ENCODE measurements around the gene BSG.

DNA sequence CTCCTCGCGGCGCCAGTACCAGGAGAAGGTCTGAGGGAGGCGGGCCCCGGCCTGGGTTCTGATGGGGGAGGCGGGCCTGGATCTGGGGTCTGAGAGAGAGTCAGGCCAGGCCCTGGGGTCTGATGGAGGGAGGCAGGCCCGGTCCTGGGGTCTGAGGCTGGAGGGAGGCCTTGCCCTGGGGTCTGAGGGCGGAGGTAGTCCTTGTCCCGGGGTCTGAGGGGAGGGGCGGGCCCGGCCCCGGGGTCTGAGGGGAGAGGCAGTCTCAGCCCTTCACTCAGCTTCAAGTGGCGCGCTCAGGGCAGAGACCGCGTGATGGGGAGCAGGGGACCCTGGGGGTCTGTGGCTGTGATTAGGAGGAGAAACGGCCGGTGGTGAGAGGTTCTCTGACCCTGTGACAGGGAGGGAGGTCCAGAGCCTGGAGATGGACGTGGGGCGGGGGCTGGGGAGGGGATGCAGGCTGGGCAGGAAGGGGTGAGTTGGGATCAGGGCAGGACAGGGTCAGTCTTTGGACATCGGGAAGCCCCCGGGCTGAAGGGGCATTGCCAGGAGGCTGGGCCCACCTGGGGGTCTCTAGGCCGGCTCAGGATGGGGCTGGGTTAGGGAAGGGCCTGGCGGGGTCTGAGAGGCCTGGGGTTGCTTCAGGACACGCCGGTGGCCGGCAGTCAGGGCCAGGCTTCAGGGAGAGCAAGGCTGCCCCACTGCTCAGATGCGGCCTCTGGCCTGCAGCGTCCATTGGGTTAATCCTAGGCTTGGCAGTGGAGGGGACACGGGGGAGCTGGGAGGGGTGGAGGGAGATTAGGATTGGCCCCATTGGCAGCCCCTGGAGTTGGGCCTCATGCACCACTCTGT, 36.0 kb downstream of the BSG start:
- TF ChIP-seq, protein P1, sequence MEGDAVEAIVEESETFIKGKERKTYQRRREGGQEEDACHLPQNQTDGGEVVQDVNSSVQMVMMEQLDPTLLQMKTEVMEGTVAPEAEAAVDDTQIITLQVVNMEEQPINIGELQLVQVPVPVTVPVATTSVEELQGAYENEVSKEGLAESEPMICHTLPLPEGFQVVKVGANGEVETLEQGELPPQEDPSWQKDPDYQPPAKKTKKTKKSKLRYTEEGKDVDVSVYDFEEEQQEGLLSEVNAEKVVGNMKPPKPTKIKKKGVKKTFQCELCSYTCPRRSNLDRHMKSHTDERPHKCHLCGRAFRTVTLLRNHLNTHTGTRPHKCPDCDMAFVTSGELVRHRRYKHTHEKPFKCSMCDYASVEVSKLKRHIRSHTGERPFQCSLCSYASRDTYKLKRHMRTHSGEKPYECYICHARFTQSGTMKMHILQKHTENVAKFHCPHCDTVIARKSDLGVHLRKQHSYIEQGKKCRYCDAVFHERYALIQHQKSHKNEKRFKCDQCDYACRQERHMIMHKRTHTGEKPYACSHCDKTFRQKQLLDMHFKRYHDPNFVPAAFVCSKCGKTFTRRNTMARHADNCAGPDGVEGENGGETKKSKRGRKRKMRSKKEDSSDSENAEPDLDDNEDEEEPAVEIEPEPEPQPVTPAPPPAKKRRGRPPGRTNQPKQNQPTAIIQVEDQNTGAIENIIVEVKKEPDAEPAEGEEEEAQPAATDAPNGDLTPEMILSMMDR (IDR thresholded peaks at IDR 0.05) = no peak
- no peak for TF ChIP-seq POLR2A (IDR thresholded peaks at IDR 0.05)
